Body of pancreas (tissue), 4 donors: ENCODE data around the gene DEFB118. TPM values are rescaled to one million over a fixed set of nuclear protein-coding genes. Genes with fewer than 3 reads are reported as not detected.

Source experiments
- ATAC-seq: fragments of 150-250 bp; one replicate; pipeline ENCODE4 v1.9.1; 2016
- DNase-seq, 4 donors: peaks; one replicate each; pipeline ENCODE4 v3.0.0-alpha.2; 2019
- H3K27ac ChIP-seq, 4 donors: fragments of 200-600 bp; sonication (generic); 1 replicate in 3 of 4; 2 replicates in 1 of 4; pipeline versions ENCODE4 v1.5.1 to v1.6.1; 2016 to 2019; ENCODE audit warnings: mild to moderate bottlenecking in 1 of 4, mixed read lengths in 1 of 4, moderate library complexity in 1 of 4
- H3K27me3 ChIP-seq, 2 donors: fragments of 200-600 bp; sonication (generic); one replicate each; pipeline ENCODE4 v1.6.0; 2016; ENCODE audit warnings: mild to moderate bottlenecking in 1 of 2
- H3K36me3 ChIP-seq, 2 donors: fragments of 200-600 bp; sonication (generic); replicated peaks in 1 of 2; 2 replicates each; pipeline ENCODE4 v1.5.1; 2016; ENCODE audit warnings: low read depth in 2 of 2; ENCODE audit not compliant: insufficient read depth in 1 of 2
- H3K4me1 ChIP-seq: fragments of 200-600 bp; sonication (generic); one replicate; pipeline ENCODE4 v1.6.0; 2016
- H3K4me3 ChIP-seq, 2 donors: fragments of 200-600 bp; sonication (generic); 1 replicate in 1 of 2; 2 replicates in 1 of 2; pipeline ENCODE4 v1.5.1; 2016 to 2019
- H3K9me3 ChIP-seq, 3 donors: fragments of 200-600 bp; sonication (generic); 1 replicate in 2 of 3; 2 replicates in 1 of 3; pipeline ENCODE4 v1.5.1; 2016
- CTCF ChIP-seq, 7 experiments: fragments of 450-650 bp in 4 of 7; fragments of 200-600 bp in 3 of 7; sonication (generic) in 3 of 7; IDR thresholded peaks; one replicate each; pipeline ENCODE4 v1.5.1; 2016 to 2019; ENCODE audit warnings: antibody characterized with exemption in 7 of 7
- POLR2A ChIP-seq, 3 donors: fragments of 450-650 bp; IDR thresholded peaks; one replicate each; pipeline ENCODE4 v1.6.1; 2016; ENCODE audit warnings: antibody characterized with exemption in 3 of 3, mild to moderate bottlenecking in 2 of 3
- WGBS, 2 donors: methylation state at CpG; one replicate each; pipeline ENCODE4 v1.1.5; 2017; 5-methylcytosine and 5-hydroxymethylcytosine counted together
- intact Hi-C: fragments of 100-400 bp; cut with DNase I; formaldehyde crosslinking; loops from one replicate; pipeline ENCODE4 v1.15.1; 2023
- small RNA-seq: library from RNA; depleted of rRNA; stranded (forward); fragments of <200 nt; gene quantifications from one replicate; pipeline ENCODE3, GENCODE V24; 2016
- total RNA-seq, 2 donors: library from RNA; depleted of rRNA; stranded (reverse); fragments of >200 nt; gene quantifications; one replicate each; pipeline ENCODE4 v1.1.0, GENCODE V29; 2016

DEFB118 gene
- total RNA-seq, 2 donors from 2014 or later: not detected

DNA sequence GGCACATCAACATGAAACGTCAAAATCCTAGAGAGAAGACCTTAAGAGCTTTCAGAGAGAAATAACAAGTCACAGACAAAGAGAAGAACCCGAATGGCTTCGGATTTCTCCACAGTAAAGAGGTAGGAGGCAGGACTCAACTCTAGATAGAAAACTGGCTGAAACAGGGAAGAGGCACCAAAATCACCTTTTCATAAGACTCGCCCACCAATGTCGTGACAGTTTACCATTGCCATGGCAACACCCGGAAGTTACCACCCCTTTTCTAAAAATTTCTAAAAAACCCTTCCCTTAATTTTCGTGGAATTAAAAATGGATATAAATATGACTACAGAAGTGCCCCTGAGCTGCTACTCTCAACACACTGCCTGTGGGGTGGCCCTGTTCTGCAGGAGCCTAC, 49.9 kb downstream of the DEFB118 start:
- Histone ChIP-seq H3K27me3 (no peaks in the 10 kb centered on the region), H3K4me1 (no peaks in the 10 kb centered on the region), H3K4me3 (no peak overlapping the region), H3K9me3 (no peaks in the 10 kb centered on the region), H3K27ac (no peak overlapping the region), H3K36me3 (no peaks in the 10 kb centered on the region)
- DNase-seq: no peak
- no peak for ATAC-seq
- WGBS, 2 donors: 65 to 70% methylated on average over 7 of the region's 7 CpGs
- intact Hi-C loops: no loop called here
- TF ChIP-seq POLR2A (IDR thresholded peaks at IDR 0.05) (no peak), CTCF (IDR thresholded peaks at IDR 0.05) (no peak)

Small RNA genes within 50 kb of the gene (small RNA-seq; reads per million reads assigned to genes)
- not detected for gene DEFB117
- not detected for gene RF00561
- gene RNA5SP480: not detected

Other genes starting within 250 kb of the DEFB118 start
- gene DEFB115, start 110.9 kb upstream of the DEFB118 start, total RNA-seq: not detected
- gene DEFB116, start 60.0 kb upstream of the DEFB118 start, total RNA-seq: not detected
- not detected for gene DEFB119, start 22.0 kb downstream of the DEFB118 start, total RNA-seq
- not detected for gene DEFB121, start 37.6 kb downstream of the DEFB118 start, total RNA-seq
- gene DEFB123, start 72.0 kb downstream of the DEFB118 start, total RNA-seq: not detected
- gene DEFB124, start 106.5 kb downstream of the DEFB118 start, total RNA-seq: not detected
- 1 to 10 TPM in 1 of 2 donors, under 1 TPM in 1; 0.66 to 1.0 TPM for gene REM1, start 106.7 kb downstream of the DEFB118 start, total RNA-seq
- gene HM13, start 145.8 kb downstream of the DEFB118 start, total RNA-seq: 10 to 100 TPM; 73.2 to 79.4 TPM
- 100 to 1,000 TPM; 169 to 245 TPM for gene ID1, start 236.7 kb downstream of the DEFB118 start, total RNA-seq